NCI-H2196 treated with DMSO at 0.1 percent for 48 hours (cell line): Measurements from ENCODE around the gene SIK2.
"Not testable (repeated sequence)": the region's sequence is repeated elsewhere in the genome, so short reads cannot be mapped to it uniquely, and the experiment has no call there.

Source experiments
- DNase-seq: peaks from one replicate; lab custom pipeline; 2025; ENCODE audit not compliant: unreplicated experiment; lab: John Stamatoyannopoulos, UW

SIK2 gene

DNA sequence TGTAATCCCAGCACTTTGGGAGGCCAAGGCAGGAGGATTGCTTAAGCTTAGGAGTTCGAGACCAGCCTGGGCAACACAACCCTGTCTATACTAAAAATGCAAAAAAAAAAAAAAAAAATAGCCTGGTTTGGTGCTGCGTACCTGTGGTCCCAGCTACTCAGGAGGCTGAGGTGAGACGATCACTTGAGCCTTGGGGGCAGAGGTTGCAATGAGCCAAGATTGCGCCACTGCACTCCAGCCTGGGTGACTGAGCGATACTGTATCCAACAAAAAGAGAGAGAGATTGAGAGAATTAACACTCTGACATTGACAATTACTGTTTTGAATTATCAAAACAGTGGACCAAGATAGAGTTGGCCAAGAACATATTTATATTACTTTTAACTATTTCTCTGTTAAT is 53.7 kb downstream of the SIK2 start:
- DNase-seq = no peak

DNA sequence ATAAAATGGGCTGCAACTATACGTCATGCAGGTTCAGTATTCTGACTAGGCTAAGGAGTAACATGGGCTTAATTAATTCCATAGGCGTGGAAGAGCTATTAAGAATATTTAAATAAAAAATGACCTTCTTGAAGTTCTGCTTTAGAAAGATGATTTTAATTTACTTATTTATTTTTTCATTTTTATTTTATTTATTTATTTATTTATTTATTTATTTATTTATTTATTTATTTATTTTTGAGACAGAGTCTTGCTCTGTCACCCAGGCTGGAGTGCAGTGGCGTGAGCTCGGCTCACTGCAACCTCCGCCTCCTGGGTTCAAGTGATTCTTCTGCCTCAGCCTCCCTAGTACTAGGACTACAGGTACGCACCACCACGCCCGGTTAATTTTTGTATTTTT is 55.7 kb downstream of the SIK2 start:
- DNase-seq = not testable (repeated sequence)

DNA sequence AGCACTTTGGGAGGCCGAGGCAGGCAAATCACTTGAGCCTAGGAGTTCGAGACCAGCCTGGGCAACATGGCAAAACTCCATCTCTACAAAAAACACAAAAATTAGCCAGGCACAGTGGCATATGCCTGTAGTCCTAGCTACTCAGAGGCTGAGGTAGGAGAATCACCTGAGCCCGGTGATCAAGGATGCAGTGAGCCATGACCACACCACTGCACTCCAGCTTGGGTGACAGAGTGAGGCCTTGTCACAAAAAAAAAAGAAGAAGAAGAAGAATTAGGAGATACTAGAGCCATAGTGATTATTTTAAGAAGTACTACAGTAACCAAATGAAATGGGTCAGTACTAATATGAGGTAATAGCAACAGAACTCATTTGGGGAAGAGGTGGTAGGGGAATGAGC is 56.2 kb downstream of the SIK2 start:
- not testable (repeated sequence) for DNase-seq

DNA sequence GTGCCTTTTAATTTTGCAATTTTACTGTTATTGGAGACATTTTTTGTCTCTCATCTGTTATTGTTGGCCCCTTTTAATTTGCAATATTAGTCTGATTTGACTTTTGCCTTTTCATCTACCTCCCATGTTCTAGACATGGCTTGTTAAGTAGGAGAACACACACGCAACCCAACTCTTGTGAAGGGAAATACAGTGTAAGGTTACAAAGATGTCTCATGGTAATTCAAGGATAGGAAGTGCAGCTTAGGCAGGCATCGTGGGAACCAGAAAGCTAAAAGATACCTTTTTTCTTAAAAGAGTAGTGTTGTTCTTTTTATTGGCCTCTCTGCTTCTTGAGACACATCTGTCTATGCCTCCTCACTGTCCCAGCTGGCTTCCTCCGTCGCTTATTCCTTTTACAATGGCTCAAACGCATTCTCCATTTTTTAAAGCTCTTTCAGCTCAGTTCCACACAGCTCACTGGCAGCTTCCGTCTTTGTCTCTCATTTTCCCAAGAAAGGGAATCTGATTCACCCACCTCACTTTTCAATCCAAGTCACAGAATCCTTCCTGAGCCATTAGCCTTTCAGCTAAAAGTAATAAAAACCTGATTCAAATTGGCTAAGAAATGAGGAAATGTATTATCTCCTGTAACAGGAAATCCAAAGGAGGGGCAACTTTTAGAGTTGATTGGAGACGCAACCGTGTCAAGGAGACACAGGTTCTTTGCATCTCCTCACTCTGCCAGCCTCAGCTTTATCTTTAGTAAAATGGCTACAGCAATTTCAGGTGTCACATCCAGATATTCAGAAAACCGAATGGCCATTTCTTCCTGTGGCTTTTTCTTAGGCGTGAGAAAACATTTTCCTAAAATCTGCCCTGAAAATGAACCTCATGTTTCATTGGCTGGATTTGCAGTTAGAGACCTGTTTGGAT is 57.2 kb downstream of the SIK2 start:
- no peak for DNase-seq

DNA sequence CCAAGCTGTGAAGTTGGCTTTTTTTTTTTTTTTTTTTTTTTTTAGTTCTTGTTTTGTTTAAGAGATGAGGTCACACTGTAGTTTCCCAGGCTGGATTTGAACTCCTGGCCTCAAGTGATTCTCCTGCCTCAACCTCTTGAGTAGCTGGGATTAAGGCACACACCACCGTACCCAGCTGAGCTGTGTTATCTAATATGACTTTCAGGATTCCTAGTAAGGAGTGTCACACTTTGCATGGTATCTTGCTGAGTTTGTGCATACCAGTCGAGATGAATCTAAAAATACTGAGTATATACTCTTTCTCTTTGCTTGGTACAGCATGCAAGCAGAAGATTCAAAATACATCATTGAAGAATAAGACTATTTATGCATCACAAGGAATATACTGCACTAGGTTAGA is 58.6 kb downstream of the SIK2 start:
- DNase-seq = no peak

DNA sequence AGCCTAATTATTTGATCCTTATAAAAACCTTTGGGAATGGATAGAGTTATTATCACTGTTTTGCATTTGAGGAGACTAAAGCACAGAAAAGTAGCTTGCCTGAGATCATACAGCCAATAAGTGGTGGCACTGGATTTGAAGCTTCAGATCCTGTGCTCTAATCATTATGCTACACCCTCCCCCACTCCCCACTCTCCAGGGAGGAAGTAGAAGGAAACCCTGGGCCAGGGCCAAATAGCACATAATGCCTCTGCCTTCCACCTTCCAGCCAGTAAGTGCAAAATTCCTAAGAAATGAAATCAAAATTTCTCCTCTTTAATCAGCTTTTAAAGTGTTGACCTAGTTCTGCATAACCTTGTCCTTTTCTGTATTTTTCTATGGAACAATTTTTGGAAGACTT is 61.6 kb downstream of the SIK2 start:
- DNase-seq = no peak

DNA sequence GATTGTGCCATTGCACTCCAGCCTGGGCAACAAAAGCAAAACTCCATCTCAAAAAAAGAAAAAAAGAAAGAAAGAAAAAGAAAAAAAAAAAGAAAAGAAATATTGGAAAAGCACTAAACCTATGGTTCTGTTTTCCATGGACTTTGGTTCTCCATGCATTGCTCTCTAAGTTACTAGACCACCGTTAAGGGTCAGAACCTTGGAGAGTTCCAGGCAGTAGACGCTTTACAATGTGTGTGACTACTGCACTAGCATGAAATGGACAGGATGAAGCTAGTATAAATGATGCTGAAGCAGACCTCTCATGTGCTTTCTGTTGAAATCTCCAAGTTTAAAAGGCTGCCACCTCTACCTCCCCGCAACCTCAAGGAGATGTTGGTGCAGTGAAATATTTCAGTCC is 63.5 kb downstream of the SIK2 start:
- no peak for DNase-seq

DNA sequence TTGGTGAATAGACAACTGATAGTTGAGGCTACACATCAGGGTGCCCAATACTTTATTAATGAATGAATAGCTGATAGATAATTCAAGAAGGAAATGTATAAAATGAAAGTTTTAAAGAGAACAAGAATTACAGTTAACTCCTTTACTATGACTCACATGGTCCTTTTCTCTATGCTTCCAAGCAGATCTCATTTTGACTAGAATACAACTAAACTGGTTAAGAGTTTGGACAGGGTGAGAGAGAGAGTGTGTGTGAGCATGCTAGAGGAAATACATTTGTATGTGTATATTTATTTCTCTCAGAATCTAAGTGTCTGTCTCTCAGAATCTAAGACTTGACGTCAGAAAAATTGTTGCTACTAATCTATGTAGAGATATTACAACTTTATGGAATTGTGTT is 66.7 kb downstream of the SIK2 start:
- DNase-seq = no peak

DNA sequence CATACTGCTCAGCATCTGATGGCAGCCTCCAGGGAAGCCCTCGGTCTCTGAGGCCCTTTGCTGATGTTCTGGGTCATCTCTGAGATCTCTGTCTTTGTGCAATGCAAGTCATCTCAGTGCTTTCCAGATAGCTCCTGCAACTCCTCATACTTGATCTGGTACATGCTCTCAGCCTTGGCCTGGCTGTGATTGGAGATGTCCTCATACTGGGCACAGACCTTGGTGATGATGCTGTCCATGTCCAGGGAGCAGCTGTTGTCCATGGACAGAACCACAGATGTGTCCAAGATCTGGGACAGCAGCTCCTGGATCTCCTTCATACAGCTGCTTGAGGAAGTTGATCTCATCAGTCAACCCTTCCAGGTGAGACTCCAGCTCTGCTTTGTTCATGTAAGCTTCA is 69.1 kb downstream of the SIK2 start:
- no peak for DNase-seq

DNA sequence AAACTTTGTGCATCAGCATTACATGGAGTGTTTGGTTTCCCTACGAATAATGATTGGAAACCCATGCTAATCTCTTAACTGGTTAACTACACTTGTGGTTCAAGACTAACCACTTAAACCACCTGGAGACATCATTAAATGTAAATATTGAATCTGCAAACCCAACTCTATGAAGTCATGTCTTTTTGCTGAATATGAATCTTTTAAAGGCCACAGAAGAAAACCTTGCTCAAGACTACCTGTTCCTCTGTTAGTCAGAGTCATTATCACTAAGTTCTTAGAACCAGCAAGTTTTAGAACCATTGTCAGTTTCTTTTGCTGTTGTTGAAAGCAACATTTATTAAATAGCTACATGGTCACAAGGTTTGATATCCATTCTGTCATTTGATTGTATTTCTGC is 70.7 kb downstream of the SIK2 start:
- DNase-seq = no peak

DNA sequence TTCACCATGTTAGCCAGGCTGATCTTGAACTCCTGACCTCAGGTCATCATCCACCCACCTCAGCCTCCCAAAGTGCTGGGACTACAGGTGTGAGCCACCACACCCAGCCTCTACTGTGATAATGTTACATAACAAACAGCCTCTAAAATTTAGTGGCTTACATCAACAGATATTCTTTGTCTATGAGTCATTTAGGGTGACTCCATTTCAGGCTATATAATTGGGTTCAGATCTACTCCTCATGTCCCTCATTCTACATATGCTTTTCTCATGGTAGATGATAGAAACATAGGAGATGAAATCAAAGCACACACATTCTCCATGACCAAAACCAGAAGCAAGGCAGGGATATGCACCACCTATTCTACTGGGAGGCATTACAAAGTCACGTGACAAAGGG is 72.7 kb downstream of the SIK2 start:
- no peak for DNase-seq

DNA sequence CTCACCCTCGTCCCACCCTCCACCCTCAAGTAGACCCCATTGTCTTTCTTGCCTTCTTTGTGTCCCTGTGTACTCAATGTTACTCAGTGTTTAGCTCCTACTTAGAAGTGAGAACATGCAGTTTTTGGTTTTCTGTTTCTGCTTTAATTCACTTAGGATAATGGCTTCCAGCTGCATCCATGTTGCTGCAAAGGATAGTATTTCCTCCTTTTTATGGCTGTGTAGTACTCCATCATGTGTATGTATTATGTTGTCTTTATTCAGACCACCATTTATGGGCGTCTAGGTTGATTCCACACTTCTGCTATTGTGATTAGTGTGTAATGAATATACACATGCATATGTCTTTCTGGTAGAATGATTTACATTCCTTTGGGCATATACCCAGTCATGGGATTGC is 73.6 kb downstream of the SIK2 start:
- no peak for DNase-seq

DNA sequence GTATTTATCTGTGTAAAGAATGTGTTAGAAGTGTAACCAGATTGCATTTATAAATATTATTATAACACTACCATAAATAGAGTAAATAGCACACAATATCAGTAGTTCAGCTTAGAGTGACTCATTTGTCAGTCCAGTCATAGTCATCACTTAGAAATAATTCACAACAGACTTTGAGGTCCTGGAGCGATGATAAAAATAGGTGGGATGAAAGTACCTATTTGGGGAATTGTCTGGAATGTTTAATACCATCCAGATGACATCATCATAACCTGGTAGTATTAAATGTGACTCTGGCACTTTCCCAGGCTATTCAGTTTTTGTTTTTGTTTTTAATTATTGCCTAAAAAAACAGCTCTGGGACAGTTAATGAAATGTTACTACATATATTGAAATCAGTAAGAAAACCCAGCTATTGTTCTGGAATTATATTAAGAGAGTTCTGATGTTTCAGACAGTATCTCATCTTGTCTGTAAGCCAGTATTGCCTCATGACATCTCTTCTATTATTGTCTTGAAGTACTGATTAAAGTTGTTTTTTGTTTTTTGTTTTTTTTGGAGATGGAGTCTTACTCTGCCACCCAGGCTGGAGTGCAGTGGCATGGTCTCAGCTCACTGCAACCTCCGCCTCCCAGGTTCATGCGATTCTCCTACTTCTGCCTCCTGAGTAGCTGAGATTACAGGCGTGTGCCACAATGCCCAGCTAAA is 74.8 kb downstream of the SIK2 start:
- no peak for DNase-seq

DNA sequence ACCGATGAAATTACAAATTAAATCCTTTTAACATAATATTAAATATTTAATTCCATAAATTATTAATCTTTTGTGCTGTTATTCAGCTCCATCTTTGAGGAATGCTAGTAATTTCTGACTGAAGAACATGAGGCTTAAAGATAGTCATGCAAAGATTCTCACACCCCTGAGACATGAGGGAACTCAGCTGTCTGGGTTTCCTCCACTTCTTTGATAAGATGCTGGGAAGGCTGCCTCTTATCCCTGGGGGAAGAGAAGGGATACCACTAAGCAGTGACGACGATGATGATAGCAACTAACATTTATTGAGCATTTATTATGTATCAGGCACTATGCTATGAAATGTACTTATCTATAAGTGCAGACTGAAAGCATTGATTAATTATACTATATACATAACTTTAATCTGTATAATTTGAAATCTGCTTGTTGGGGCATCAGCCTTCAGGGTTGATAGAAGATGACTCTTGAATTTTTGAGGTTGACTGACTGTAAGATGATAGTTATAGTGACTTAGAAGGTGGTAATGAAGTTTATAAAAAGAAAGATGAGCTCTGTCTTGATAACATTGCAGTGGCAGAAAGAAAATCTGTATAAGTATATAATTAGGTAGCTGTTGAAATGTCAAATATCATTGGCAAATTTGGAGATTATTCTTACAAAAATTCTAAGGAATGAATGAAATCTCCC is 78.4 kb downstream of the SIK2 start:
- no peak for DNase-seq

DNA sequence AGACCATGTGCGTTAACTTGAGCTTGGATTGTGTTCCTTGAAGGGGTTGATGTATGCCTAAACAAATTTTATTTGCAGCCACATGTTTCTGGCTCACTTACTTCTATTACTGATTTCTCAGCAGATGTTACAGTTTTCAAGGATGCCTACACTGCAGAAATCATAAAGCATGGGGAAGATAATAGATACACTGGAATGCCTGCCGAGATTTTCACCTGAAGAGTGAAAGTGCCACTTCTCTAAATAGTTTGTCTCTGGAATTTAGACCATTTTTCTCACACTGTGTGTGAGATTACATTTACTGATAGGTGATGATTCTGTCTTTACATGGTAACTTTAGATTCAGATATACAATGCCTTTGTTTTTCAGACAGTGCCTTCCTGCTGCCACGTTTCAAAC is 81.6 kb downstream of the SIK2 start:
- no peak for DNase-seq

DNA sequence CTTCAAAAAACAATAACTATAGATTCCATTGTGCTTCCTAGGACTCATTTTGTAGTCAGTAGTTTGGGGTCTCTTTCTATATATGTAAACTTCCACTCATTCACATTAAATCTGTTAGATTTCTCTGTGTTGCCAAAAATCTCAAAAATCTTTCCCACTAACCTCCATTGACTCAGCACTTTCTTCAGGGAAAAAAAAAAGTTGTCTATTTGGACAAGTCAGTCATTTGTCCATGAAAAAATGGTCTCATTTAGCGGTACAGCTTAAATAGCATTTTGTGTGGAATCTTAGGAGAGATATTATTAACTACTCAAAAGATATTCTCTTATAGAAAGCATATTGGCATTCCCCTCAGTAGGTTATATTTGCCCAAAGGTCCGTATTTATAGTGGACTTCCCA is 82.0 kb downstream of the SIK2 start:
- no peak for DNase-seq

DNA sequence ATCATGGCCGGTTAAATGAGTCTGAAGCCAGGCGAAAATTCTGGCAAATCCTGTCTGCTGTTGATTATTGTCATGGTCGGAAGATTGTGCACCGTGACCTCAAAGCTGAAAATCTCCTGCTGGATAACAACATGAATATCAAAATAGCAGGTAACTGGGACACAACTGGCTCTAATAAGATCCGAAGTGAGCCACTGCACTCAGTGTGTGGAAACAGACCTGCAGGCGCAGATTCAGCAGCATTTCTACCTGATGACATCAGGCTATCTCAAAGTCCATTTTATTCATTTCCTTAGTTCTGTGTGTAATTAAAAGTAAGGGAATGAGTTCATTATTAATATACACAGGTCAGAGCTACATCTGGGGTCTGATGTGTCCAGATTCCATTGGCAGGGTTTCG is 85.8 kb downstream of the SIK2 start:
- DNase-seq = no peak

DNA sequence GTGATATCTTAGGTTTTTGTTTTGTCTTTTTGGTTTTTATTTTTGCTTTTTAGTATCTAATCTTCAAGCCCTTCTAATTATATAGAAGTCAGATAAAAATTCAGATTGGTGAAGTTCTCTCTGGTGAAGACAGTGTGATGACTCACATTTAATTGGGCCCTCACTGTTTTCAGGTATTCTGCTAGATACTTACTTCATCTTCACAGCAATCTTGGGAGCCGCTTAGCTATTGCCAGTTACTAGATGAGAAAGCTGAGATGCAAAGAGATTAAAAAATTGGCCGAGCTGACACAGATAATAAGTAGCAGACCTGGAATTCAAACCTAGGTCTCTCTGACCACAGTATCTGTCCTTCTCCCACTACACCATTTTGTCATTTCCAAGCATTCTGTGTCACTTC is 88.9 kb downstream of the SIK2 start:
- DNase-seq = no peak

DNA sequence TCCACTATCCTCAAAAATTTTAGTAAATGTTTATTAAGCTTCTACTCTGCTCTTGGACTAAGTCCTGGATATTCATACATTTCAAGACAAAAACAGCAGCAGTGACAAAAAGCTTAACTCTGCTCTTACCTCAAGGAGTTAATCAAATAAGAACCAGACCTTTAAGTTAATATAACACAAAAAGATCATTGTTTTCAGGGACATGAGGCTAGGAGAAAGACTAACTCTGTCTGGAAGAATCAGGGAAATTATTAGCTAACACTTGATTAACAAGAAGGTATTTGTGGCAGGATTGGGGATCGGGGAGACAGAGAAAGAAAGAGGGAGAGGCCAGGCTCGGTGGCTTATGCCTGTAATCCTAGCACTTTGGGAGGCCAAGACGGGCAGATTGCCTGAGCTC is 89.5 kb downstream of the SIK2 start:
- DNase-seq = no peak

DNA sequence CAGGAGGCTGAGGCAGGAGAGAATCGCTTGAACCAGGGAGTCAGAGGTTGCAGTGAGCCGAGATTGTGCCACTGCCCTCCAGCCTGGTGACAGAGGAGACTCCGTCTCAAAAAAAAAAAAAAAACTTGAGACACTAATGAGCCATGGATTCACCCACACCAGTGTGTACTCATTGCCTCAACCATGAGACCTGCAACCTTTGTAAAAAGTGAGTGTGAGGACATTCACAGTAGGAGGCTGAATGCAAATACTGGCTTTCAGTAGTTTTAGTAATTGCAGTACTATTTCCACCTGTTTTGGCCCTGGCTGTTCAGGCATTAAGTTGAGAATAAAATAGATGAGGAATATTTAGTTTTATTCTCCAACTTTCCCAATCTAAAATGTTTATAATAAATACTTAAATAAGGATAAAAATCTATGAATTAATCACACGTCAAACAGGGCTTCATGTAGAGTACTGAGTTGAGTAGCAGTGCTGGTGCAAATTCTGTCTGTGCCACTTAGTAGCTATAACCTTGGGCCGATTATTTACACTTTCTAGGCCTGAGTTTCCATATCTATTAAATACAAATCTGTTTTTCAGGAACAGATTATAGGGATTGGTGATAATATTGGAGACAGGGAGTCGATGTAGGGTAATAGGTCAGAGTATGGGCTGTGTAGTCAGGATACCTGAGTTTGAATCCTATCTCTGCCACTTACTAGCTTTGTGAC is 91.1 kb downstream of the SIK2 start:
- DNase-seq = no peak

DNA sequence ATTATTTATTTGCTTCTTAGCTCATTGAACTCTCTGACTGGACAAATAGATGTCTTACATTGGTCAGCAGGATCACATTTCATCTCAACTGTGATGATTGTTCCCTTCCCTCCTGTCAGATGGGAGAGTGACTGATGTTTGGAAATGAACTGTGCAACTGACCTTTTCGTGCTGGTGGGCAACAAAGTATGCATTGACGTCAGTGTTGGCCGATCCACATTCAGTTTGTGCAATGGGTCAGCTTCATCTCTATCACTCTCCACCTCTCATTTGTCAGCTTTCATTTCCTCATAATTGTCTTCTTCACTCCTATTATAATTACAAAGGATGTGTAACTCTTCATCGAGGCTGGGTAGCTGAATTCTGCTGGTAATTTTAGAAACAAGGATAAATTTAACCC is 92.6 kb downstream of the SIK2 start:
- no peak for DNase-seq
